Activated naive CD4-positive, alpha-beta T cell treated with anti-CD3 and anti-CD28 coated beads, Interleukin-2, amount 50 U/mL, for 72 hours (primary cell): ENCODE results near the gene OTUB2. TPM values are rescaled to one million over a fixed set of nuclear protein-coding genes. Genes with fewer than 3 reads are reported as not detected.
A peak's percentile ranks its signal among the peaks of the same experiment; 100 is the strongest.

Source experiments
- ATAC-seq, 2 donors: fragments of 150-1000 bp; cut with Tn5 transposase; 2 replicates each; pipeline ENCODE4 v1.10.0; 2021; ENCODE audit warnings: mild to moderate bottlenecking in 2 of 2, moderate library complexity in 2 of 2
- DNase-seq, 2 donors: peaks; one replicate each; pipeline ENCODE4 v3.0.0; 2021 to 2022; ENCODE audit warnings: low spot score in 2 of 2
- H3K27ac Mint-ChIP-seq, 2 donors: one replicate each; pipeline ENCODE4 v1.8.0; 2022; ENCODE audit warnings: mild to moderate bottlenecking in 2 of 2, mixed read lengths in 2 of 2
- H3K36me3 Mint-ChIP-seq, 2 donors: one replicate each; pipeline ENCODE4 v1.8.0; 2022; ENCODE audit warnings: mixed read lengths in 2 of 2
- H3K9me3 Mint-ChIP-seq, 2 donors: one replicate each; pipeline ENCODE4 v1.8.0; 2022; ENCODE audit warnings: mixed read lengths in 2 of 2
- total RNA-seq, 2 donors: library from RNA; stranded (reverse); gene quantifications; one replicate each; pipeline ENCODE4 v1.2.3, GENCODE V29; 2022

Gene OTUB2
- total RNA-seq, 2 donors from 2014 or later, result 1.2 to 2.3 TPM

GRCh38 chr14:94027566-94028449 lies 1.7 kb downstream of the OTUB2 start:
- ATAC-seq, result no peak
- no peak for DNase-seq
- H3K9me3 Mint-ChIP-seq, result peaks cover 0 to 5% of the 10 kb centered on the region in 2 donors
- H3K36me3 Mint-ChIP-seq, result no peaks in the 10 kb centered on the region
- H3K27ac Mint-ChIP-seq, result no peak overlapping the region

DNA sequence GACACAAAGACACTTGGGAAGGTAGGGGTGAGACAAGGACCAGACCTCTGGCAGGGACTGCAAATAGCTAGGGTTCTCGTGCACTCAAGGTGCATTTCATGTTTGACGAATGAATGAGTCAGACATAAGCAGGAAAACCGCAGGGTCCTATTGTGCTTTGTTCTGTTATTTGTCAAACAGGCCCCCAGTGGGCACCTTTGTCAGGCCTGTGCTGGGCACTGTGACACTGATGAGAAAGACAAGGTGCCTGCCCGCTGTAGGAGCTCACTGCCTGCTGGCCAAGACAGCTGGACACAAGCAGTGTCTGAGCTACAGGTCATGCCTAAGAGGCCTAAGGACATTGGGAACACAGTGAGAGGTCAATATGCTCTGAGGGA lies 2.3 kb downstream of the OTUB2 start:
- peak overlapping the region in 1 of 2 donors; percentile 46 for H3K27ac Mint-ChIP-seq
- ATAC-seq (peak; percentile 19 to 36), DNase-seq (peak in 1 of 2 donors; percentile 25)
- H3K36me3 Mint-ChIP-seq, result no peaks in the 10 kb centered on the region
- peaks cover 0 to 5% of the 10 kb centered on the region in 2 donors for H3K9me3 Mint-ChIP-seq

DNA sequence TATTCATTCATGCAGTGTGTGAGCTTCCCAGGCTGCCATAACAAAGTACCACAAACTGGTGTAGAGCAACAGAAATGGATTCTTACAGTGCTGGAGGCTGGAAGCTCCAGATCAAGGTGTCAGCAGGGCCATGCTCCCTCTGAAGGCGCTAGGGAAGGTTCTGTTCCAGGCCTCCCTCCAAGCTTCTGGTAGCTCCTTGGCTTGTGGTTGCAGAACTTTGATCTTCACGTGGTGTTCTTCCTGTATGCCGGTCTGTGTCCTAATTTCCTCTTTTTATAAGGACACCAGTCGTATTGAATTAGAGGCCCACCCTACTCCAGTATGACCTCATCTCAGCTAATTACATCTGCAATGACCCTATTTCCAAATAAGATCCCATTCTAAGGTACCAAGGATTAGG lies 3.1 kb downstream of the OTUB2 start:
- H3K36me3 Mint-ChIP-seq, result no peaks in the 10 kb centered on the region
- peaks cover 0 to 5% of the 10 kb centered on the region in 2 donors for H3K9me3 Mint-ChIP-seq
- no peak for ATAC-seq
- no peak overlapping the region for H3K27ac Mint-ChIP-seq
- DNase-seq, result no peak

DNA sequence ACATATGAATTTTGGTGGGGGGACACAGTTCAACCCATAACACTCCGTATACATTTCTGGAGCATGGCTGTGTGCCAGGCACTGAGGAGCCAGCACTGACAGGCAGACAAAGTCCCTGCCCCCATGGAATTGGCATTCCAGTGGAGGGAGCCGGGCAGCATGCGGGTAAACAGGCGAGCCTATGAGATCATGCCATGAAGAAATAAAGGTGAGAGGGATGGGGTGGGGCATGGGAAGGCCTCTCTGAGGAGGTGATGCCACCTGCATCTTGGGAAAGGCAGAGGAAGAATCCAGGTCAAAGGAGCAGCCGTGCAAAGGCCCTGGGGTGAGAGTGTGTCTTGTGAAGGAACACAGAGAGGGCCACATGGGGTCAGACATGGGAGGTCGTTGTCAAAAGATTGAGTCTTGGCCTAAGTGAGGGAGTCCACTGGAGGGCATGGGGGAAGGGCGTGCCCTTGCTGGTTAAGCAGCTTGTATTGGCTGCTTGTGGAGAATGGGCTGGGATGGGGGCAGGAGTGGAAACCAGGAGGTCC lies 3.6 kb downstream of the OTUB2 start:
- DNase-seq (no peak), ATAC-seq (no peak)
- H3K9me3 Mint-ChIP-seq, result peaks cover 0 to 5% of the 10 kb centered on the region in 2 donors
- H3K36me3 Mint-ChIP-seq, result no peaks in the 10 kb centered on the region
- no peak overlapping the region for H3K27ac Mint-ChIP-seq

GRCh38 chr14:94030571-94030970 lies 4.4 kb downstream of the OTUB2 start:
- Mint-ChIP-seq H3K36me3 (no peaks in the 10 kb centered on the region), H3K9me3 (peaks cover 0 to 5% of the 10 kb centered on the region in 2 donors), H3K27ac (no peak overlapping the region)
- ATAC-seq (no peak), DNase-seq (no peak)

- ATAC-seq, result no peak
- H3K9me3 Mint-ChIP-seq, result peaks cover 0 to 5% of the 10 kb centered on the region in 2 donors
- no peaks in the 10 kb centered on the region for H3K36me3 Mint-ChIP-seq
- DNase-seq, result no peak
- H3K27ac Mint-ChIP-seq, result no peak overlapping the region
These were observed 5.2 kb downstream of the OTUB2 start for GRCh38 chr14:94031161-94031882.

DNA sequence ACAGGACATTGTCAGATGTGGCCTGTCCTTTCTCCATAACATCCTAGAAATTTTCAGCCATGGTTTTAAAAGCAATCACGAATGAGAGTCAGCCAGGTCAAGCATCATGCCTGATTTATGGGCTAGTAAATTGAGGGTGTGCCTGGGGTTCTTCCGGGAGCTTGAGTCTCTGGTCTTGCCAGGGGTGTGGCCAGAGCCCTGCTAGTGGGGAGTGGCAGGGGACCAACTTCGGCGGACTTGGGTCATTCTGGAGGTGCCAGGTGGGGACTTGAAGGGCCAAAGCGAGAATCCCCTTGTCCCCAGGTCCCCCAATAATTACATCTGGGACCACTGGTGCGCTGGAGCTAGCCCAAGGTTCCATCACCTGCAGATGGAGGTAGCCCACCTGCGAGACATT lies 5.7 kb downstream of the OTUB2 start:
- no peak overlapping the region for H3K27ac Mint-ChIP-seq
- DNase-seq, result no peak
- no peaks in the 10 kb centered on the region for H3K36me3 Mint-ChIP-seq
- ATAC-seq, result no peak
- H3K9me3 Mint-ChIP-seq, result peaks cover 0 to 5% of the 10 kb centered on the region in 2 donors

- Mint-ChIP-seq H3K27ac (peak overlapping the region in 1 of 2 donors; percentile 15), H3K36me3 (no peaks in the 10 kb centered on the region), H3K9me3 (peaks cover 0 to under 1% of the 10 kb centered on the region in 2 donors)
- ATAC-seq, result no peak
- DNase-seq, result no peak
These were observed 8.7 kb downstream of the OTUB2 start for GRCh38 chr14:94034886-94035285.

DNA sequence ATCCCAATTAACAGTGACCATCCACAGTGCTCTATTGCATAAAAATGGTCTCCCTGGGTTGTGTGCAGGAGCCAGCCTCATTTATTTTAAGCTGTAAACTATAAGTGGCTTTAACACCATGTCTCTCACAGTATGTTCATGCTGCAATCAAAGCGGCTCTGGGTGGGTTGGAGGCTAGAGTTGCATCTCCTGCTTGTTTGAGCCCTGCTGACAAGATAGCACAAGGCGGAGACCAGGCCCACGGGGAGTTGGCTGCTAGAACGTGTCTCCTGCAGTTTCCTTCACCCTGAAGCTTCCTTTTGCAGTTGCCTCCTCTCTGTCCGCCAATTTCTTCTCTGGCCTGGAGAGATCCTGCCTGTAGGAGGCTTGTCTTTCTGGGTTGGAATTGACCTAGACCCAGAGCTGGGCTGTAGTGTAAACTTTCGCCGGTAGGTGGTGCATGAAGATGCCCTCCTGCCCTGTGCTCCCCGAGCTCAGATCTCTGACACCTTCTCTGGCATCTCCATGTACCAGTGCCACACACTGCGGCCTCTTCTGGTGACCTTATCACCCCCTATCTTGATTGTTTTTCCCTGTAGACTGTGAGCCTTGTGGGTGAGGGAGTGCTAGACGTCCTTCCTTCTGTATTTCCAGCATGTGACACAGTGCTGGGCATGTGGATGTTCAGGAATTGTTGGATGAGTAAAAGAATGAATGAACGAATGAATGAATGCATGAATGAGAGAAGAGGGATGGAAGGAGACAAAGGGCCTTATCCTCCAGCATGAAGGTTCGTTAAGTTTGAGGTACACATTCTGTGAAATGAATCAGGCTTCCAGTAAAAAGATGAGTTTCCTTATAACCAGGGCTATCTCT lies 10.4 kb downstream of the OTUB2 start:
- H3K27ac Mint-ChIP-seq, result no peak overlapping the region
- ATAC-seq (peak; percentile 88 to 93), DNase-seq (peak in 1 of 2 donors; percentile 84)
- H3K36me3 Mint-ChIP-seq, result no peaks in the 10 kb centered on the region
- no peaks in the 10 kb centered on the region for H3K9me3 Mint-ChIP-seq

GRCh38 chr14:94037954-94038353 lies 11.8 kb downstream of the OTUB2 start:
- H3K36me3 Mint-ChIP-seq, result no peaks in the 10 kb centered on the region
- H3K27ac Mint-ChIP-seq, result no peak overlapping the region
- DNase-seq (no peak), ATAC-seq (no peak)
- no peaks in the 10 kb centered on the region for H3K9me3 Mint-ChIP-seq

DNA sequence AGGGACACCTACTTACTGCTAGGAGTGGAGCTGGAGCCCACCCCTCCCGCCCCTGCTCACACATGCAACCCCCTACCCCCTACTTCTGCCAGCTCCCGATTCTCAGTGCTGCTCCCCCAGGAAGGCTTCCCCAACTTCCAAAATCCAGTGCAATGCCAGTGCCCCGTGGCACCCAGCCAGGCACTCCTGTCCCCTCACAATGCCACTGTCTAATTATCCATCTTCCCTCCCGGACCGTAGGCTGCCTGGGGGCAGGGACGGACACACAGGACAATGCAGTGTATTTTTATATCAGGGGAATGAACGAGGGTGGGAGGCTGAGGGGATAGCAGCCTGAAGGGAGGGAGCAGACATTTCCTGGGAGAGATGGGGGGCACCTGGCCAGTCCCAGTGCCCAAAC lies 12.4 kb downstream of the OTUB2 start:
- Mint-ChIP-seq H3K9me3 (no peaks in the 10 kb centered on the region), H3K36me3 (no peaks in the 10 kb centered on the region), H3K27ac (peak overlapping the region in 1 of 2 donors; percentile 3)
- DNase-seq, result no peak
- ATAC-seq, result no peak

DNA sequence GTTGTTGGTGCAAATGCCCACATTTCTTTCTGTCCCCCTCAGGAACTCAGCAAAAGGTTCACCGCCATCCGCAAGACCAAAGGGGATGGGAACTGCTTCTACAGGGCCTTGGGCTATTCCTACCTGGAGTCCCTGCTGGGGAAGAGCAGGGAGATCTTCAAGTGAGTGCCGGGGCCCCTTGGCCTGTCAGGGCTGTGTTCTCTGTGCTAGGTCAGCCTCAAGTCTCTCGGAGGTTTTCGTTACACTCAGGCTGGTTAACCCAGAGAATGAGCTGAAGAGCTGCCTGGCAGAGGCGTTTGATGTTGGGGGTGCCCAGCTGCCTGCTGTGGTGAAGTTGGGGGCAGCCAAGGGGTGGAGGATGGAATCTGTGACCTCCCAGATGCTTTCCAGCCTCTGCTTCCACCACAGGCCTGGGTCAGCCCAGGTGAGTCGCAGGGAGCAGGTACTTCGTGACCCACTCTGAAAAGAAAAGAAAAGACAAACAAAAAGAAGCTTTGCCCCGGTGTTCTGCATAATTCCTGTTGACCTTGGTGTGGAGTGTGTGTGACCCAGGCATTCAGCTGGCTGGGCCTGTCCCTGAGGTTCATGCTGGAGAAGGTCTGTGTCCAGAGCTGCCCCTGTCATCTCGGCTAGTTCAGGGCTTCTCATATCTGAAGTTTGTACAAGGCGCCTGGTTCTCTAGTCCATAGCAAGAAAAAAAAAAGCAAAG lies 12.9 kb downstream of the OTUB2 start:
- H3K9me3 Mint-ChIP-seq, result no peaks in the 10 kb centered on the region
- peak overlapping the region in 1 of 2 donors; percentile 3 for H3K27ac Mint-ChIP-seq
- H3K36me3 Mint-ChIP-seq, result no peaks in the 10 kb centered on the region
- DNase-seq, result no peak
- ATAC-seq, result no peak

GRCh38 chr14:94040247-94040646 lies 14.1 kb downstream of the OTUB2 start:
- ATAC-seq, result no peak
- no peaks in the 10 kb centered on the region for H3K36me3 Mint-ChIP-seq
- DNase-seq, result no peak
- H3K27ac Mint-ChIP-seq, result peak overlapping the region in 1 of 2 donors; percentile 89
- no peaks in the 10 kb centered on the region for H3K9me3 Mint-ChIP-seq

DNA sequence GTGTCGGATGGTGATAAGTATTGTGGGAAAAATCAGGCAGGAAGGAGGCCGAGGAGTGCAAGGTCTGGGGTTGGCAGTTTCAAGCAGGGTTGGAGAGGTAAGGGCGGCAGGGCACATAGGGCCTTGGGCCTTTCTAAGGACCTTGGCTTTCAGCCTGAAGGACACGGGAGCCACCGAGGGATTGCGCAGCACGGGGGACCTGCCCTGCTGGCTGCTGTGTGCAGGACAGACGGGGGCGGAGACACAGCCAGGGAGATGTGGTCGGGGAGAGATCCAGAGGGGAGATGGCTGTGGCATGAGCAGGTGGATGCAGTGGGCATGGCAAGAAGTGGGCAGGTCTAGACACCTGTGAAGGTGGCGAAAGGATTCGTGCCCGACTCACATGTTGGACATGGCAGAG lies 14.7 kb downstream of the OTUB2 start:
- no peak for ATAC-seq
- Mint-ChIP-seq H3K27ac (peak overlapping the region in 1 of 2 donors; percentile 89), H3K36me3 (no peaks in the 10 kb centered on the region), H3K9me3 (no peaks in the 10 kb centered on the region)
- DNase-seq, result no peak

- DNase-seq, result no peak
- Mint-ChIP-seq H3K9me3 (no peaks in the 10 kb centered on the region), H3K36me3 (no peaks in the 10 kb centered on the region), H3K27ac (peak overlapping the region in 1 of 2 donors; percentile 69)
- ATAC-seq, result no peak
These were observed 15.6 kb downstream of the OTUB2 start for GRCh38 chr14:94041551-94042346.
